Colonic mucosa (tissue), 4 donors: ENCODE measurements around the gene CNR2. TPM values are rescaled to one million over a fixed set of nuclear protein-coding genes. Genes with fewer than 3 reads are reported as not detected.

Experiments used
- DNase-seq: peaks from one replicate; pipeline ENCODE4 v3.0.0-alpha.2; 2020
- H3K27ac ChIP-seq: fragments of 200-600 bp; one replicate; pipeline ENCODE4 v1.8.0; 2021
- H3K27me3 ChIP-seq: fragments of 200-600 bp; one replicate; pipeline ENCODE4 v1.8.0; 2021
- H3K36me3 ChIP-seq: fragments of 200-600 bp; one replicate; pipeline ENCODE4 v1.8.0; 2021
- H3K4me1 ChIP-seq: fragments of 200-600 bp; one replicate; pipeline ENCODE4 v1.8.0; 2021; ENCODE audit warnings: mild to moderate bottlenecking
- H3K4me3 ChIP-seq: fragments of 200-600 bp; one replicate; pipeline ENCODE4 v1.8.0; 2021
- H3K9ac ChIP-seq, 2 donors: one replicate each; pipeline ENCODE4 v1.7.0; 2013; ENCODE audit warnings: control low read depth in 2 of 2, low read depth in 2 of 2, low read length in 2 of 2
- H3K9me3 ChIP-seq: fragments of 200-600 bp; one replicate; pipeline ENCODE4 v1.8.0; 2021
- intact Hi-C: fragments of 100-400 bp; cut with DNase I; formaldehyde crosslinking; loops from one replicate; pipeline ENCODE4 v1.14.1; 2022
- total RNA-seq, 2 donors: library from RNA; stranded (reverse); fragmentation: NEBNext Ultra II Directional in 1 of 2; extraction: Animal tissue kit (Norgen Biotek cat#: 25700) in 1 of 2; gene quantifications; one replicate each; pipeline ENCODE4 v1.2.1, GENCODE V29; 2021
- TF ChIP-seq, protein P1 (sequence below): fragments of 200-600 bp; IDR thresholded peaks from one replicate; pipeline ENCODE4 v1.8.0; 2022; ENCODE audit warnings: antibody characterized with exemption, mild to moderate bottlenecking
- donor health status: healthy.
- donor health status: DM: no; HTN: no; CAD: no.
- donor health status: DM: no; HTN: no; CAD: no.

Gene CNR2
- total RNA-seq, 2 donors from 2014 or later = 0.12 to 0.13 TPM

DNA sequence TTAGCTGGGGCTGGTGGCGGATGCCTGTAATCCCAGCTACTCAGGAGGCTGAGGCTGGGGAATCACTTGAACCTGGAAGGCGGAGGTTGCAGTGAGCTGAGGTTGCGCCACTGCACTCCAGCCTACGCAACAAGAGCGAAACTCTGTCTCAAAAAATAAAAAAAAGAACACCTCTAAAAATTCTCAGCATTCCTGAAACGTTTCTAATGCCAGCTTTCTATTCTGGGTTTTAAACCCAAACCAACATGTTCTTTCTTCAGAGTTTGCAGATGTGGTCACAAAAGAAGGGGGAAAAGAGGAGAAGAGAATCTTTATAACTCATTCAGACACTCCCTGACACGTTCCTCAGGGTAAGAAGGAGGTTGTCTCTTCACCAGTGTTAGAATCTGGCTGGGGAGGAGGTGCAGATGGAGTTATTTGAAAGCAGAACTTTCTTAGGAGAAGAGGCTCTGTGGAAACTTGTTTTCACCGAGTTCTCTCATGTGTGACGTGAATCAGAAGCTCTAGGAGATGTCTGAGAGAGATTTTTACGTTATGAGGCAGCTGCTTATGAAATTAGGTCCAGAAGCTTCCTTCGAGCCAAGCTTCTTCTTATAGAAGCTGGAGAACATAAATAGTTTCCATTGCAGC is 17.8 kb upstream of the CNR2 start:
- Histone ChIP-seq H3K27me3 (no peaks in the 10 kb centered on the region), H3K27ac (no peak overlapping the region), H3K9ac (no peak overlapping the region), H3K36me3 (no peaks in the 10 kb centered on the region), H3K4me1 (no peaks in the 10 kb centered on the region), H3K4me3 (no peak overlapping the region), H3K9me3 (no peaks in the 10 kb centered on the region)
- intact Hi-C loops = no loop called here
- DNase-seq = no peak
- TF ChIP-seq, protein P1, sequence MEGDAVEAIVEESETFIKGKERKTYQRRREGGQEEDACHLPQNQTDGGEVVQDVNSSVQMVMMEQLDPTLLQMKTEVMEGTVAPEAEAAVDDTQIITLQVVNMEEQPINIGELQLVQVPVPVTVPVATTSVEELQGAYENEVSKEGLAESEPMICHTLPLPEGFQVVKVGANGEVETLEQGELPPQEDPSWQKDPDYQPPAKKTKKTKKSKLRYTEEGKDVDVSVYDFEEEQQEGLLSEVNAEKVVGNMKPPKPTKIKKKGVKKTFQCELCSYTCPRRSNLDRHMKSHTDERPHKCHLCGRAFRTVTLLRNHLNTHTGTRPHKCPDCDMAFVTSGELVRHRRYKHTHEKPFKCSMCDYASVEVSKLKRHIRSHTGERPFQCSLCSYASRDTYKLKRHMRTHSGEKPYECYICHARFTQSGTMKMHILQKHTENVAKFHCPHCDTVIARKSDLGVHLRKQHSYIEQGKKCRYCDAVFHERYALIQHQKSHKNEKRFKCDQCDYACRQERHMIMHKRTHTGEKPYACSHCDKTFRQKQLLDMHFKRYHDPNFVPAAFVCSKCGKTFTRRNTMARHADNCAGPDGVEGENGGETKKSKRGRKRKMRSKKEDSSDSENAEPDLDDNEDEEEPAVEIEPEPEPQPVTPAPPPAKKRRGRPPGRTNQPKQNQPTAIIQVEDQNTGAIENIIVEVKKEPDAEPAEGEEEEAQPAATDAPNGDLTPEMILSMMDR = no peak

DNA sequence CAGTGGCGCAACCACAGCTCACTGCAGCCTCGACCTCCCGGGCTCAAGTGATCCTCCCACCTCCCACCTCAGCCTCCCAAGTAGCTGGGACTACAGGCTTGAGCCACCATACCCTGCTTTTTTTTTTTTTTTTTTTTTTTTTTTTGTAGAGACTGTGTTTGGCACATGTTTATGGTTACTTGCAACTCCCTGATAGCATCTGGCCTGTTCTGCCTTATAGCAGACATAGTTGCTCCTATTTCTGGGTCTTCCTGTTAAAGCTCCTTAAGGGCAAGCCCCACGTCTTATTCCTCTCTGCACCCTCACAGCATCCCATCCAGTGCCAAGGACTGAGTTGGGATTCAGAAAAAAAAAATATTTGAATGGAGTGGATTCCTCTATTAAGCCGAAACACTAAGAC is 17.1 kb upstream of the CNR2 start:
- H3K9me3 ChIP-seq = no peaks in the 10 kb centered on the region
- H3K27ac ChIP-seq = no peak overlapping the region
- H3K27me3 ChIP-seq = no peaks in the 10 kb centered on the region

GRCh38 chr1:23928789-23929188 is 15.6 kb upstream of the CNR2 start:
- TF ChIP-seq, protein P1 = no peak
- H3K36me3 ChIP-seq = no peaks in the 10 kb centered on the region
- no peak for DNase-seq
- H3K4me1 ChIP-seq = no peaks in the 10 kb centered on the region
- H3K27me3 ChIP-seq = no peaks in the 10 kb centered on the region
- no peaks in the 10 kb centered on the region for H3K9me3 ChIP-seq
- intact Hi-C loops = no loop called here
- H3K27ac ChIP-seq = no peak overlapping the region
- no peak overlapping the region for H3K9ac ChIP-seq
- H3K4me3 ChIP-seq = no peak overlapping the region

More for the DNA sequence above, 17.1 kb upstream of the CNR2 start:
- intact Hi-C loops = no loop called here
- Histone ChIP-seq H3K4me3 (no peak overlapping the region), H3K4me1 (no peaks in the 10 kb centered on the region), H3K9ac (no peak overlapping the region), H3K36me3 (no peaks in the 10 kb centered on the region)
- no peak for DNase-seq
- TF ChIP-seq, protein P1 = no peak

- no peak for DNase-seq
- Histone ChIP-seq H3K9ac (no peak overlapping the region), H3K27ac (no peak overlapping the region), H3K9me3 (no peaks in the 10 kb centered on the region), H3K4me1 (no peaks in the 10 kb centered on the region), H3K4me3 (no peak overlapping the region), H3K27me3 (no peaks in the 10 kb centered on the region), H3K36me3 (no peaks in the 10 kb centered on the region)
- TF ChIP-seq, protein P1 = no peak
- intact Hi-C loops = no loop called here
Observed at GRCh38 chr1:23927097-23927496, 13.9 kb upstream of the CNR2 start.

DNA sequence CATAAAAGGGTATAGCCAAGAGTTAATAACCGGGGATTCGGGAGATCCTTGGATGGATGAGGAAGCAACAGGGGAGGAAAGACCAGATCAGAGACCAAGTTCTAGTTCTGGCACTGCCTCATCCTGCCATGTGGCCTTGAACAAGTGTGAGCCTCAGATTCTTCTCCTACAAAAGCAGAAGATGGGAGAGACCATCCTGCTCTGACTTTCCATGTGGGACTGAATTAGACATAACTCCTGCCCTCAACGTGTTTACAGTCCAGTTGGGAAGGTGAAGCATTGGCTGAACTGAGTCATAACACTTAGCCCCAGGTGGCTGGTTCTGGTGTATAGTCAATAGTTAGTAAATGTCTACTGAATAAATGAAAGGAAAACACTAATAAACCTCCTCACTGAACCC is 12.1 kb upstream of the CNR2 start:
- no peaks in the 10 kb centered on the region for H3K9me3 ChIP-seq
- intact Hi-C loops = no loop called here

More for the DNA sequence above, 12.1 kb upstream of the CNR2 start:
- no peak overlapping the region for H3K4me3 ChIP-seq
- H3K4me1 ChIP-seq = peaks cover 5% of the 10 kb centered on the region
- H3K27me3 ChIP-seq = no peaks in the 10 kb centered on the region
- DNase-seq = no peak
- TF ChIP-seq, protein P1 = no peak
- no peak overlapping the region for H3K27ac ChIP-seq
- H3K9ac ChIP-seq = no peak overlapping the region
- H3K36me3 ChIP-seq = no peaks in the 10 kb centered on the region
